Mucosa of rectum (tissue), 2 donors: ENCODE measurements around the gene TCP10L.
"Not testable (repeated sequence)": the region's sequence is repeated elsewhere in the genome, so short reads cannot be mapped to it uniquely, and the experiment has no call there.

Experiments used
- H3K27ac ChIP-seq, 2 donors: one replicate each; pipeline ENCODE4 v1.7.0; 2013; ENCODE audit warnings: inconsistent platforms in 2 of 2, low read depth in 2 of 2, low read length in 2 of 2
- H3K27me3 ChIP-seq, 2 donors: one replicate each; pipeline ENCODE4 v1.7.0; 2013; ENCODE audit warnings: low read length in 2 of 2; ENCODE audit not compliant: control insufficient read depth in 2 of 2, insufficient read depth in 2 of 2
- H3K36me3 ChIP-seq, 2 donors: one replicate each; pipeline ENCODE4 v1.7.0; 2013; ENCODE audit warnings: low read length in 2 of 2; ENCODE audit not compliant: control insufficient read depth in 2 of 2, insufficient read depth in 2 of 2
- H3K4me1 ChIP-seq, 2 donors: one replicate each; pipeline ENCODE4 v1.7.0; 2013; ENCODE audit warnings: low read length in 2 of 2, mild to moderate bottlenecking in 1 of 2; ENCODE audit not compliant: control insufficient read depth in 2 of 2, insufficient read depth in 2 of 2
- H3K4me3 ChIP-seq, 2 donors: one replicate each; pipeline ENCODE4 v1.7.0; 2013; ENCODE audit warnings: low read length in 2 of 2
- H3K9ac ChIP-seq, 2 donors: one replicate each; pipeline ENCODE4 v1.7.0; 2013; ENCODE audit warnings: low read length in 2 of 2, low read depth in 1 of 2, mild to moderate bottlenecking in 1 of 2
- H3K9me3 ChIP-seq, 2 donors: one replicate each; pipeline ENCODE4 v1.7.0; 2013; ENCODE audit warnings: low read length in 2 of 2; ENCODE audit not compliant: control insufficient read depth in 2 of 2
- donor health status: healthy.
- donor health status: Normal muscosa, but diverticular disease.

Gene TCP10L, protein sequence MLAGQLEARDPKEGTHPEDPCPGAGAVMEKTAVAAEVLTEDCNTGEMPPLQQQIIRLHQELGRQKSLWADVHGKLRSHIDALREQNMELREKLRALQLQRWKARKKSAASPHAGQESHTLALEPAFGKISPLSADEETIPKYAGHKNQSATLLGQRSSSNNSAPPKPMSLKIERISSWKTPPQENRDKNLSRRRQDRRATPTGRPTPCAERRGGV

DNA sequence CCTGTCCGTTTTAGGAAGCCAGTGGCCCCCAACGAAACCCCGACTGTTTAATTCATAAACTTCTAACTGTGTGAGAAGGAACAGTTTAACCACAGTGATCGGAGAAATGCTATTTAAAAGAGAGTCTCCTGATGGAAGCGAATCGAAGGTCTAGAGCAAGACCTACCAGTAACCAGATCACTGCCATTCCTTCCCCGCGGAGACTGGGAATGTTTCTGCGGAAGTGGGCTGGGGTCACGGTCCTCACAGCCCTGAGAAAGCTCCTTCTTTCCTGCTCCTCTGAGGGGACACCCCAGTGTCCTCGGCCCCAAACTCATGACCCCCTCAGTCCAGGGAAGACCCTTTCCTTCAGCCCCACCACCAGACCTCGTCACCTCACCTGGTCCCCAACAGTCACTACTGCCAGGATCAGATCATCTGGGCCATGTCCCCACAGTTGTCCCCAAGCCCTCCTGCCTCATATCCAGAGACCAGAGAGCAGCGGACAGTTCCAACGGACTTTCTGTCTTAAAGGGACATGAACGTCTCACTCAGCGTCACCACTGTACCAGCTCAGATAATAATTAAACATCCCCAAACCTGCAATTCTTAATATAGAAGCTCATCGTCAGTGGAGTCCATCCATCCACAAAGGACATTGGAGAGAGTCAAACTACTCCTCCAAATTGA is at the start of gene TCP10L:
Gene TCP10L, minus strand, starts transcription at position 482 of the 669 bp plus-strand sequence. CDS start 1,219 bp downstream, outside the sequence.
- H3K4me3 ChIP-seq: no peak within 1 kb of the TSS
- H3K4me1 ChIP-seq: no peaks in the 10 kb centered on the region
- no peaks in the 10 kb centered on the region for H3K9me3 ChIP-seq
- peak within 1 kb of the TSS in 1 of 2 donors; percentile 17 for H3K9ac ChIP-seq
- no peaks in the 10 kb centered on the region for H3K27me3 ChIP-seq
- no peaks in the 10 kb centered on the region for H3K36me3 ChIP-seq
- no peak within 1 kb of the TSS for H3K27ac ChIP-seq

DNA sequence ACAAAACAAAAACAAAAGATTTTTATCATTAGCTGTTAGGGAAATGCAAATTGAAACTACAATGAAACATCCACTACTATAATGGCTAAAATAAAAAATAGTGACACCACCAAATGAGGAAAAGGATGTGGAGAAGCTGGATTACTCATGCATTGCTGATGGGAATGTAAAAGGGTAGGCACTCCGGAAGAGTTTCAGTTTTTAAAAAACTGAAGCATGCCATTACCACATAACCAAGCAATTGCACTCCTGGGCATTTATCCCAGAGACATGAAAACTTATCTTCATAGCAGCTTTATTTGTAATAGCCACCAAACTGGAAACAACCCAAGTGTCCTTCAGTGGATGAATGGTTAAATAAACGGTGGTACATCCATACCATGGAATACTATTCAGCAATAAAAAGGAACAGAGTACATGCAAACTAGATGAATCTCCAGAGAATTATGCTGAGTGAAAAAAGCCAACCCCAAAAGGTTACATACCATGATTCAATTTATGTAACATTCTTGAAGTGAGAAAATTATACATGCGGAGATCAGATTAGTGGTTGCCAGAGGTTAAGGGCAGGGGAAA is 41.4 kb upstream of the TCP10L start:
- no peak overlapping the region for H3K4me3 ChIP-seq
- H3K4me1 ChIP-seq: no peaks in the 10 kb centered on the region
- no peak overlapping the region for H3K27ac ChIP-seq
- H3K9ac ChIP-seq: no peak overlapping the region
- H3K9me3 ChIP-seq: no peaks in the 10 kb centered on the region
- H3K27me3 ChIP-seq: peaks cover 0 to 3% of the 10 kb centered on the region in 2 donors
- peaks cover 16 to 20% of the 10 kb centered on the region in 2 donors for H3K36me3 ChIP-seq

DNA sequence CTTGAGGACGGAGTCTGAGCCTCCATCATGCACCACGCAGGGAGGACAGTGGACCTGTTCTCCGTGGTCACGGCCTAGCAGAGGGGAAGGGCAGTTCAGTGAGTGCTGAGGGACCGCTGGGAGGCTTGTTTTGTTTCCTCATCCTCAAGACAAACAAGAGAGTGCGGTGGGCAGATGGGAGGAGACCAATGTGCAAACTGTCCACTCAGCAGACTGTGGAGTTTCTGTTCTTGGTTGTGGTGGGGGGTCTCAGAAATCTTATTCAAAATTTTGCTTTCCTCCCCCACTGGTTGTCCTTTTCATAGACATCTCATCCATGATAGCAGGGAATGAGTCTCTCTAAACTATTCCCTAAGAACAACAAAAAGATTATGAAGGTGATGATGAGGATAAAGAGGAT is 32.9 kb upstream of the TCP10L start:
- H3K27me3 ChIP-seq, H3K4me3 ChIP-seq, H3K9me3 ChIP-seq, H3K27ac ChIP-seq, H3K36me3 ChIP-seq, H3K4me1 ChIP-seq, H3K9ac ChIP-seq: not testable (repeated sequence)

DNA sequence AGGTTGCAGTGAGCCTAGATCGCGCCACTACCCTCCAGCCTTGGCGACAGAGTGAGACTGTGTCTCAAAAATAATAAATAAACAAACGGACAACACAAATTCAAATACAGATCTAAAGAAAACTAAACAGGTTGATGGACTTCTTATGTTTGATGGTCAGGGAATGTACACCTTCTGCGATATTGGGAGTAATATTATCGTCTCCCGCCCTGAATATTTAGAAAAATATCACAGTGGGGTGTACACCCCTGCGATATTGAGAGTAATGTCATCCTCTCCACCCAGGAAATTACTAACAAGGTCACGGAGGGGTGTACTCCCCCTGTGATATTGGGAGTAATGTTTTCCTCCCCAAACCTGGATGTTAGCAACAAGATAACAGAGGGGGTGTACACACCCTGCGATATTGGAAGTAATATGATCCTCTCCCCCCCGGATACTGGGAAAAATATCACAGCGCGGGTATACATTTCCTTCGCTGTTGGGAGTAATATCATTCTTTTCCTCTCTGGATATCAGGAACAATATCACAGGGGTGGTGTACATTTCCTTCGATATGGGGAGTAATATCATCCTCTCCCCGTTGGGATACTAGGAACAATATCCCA is 28.2 kb upstream of the TCP10L start:
- no peaks in the 10 kb centered on the region for H3K9me3 ChIP-seq
- peaks cover 6% of the 10 kb centered on the region in 2 donors for H3K4me1 ChIP-seq
- peak overlapping the region; percentile 94 to 99 for H3K4me3 ChIP-seq
- peaks cover 5 to 12% of the 10 kb centered on the region in 2 donors for H3K36me3 ChIP-seq
- H3K9ac ChIP-seq: no peak overlapping the region
- no peaks in the 10 kb centered on the region for H3K27me3 ChIP-seq
- H3K27ac ChIP-seq: peak overlapping the region in 1 of 2 donors; percentile 94

DNA sequence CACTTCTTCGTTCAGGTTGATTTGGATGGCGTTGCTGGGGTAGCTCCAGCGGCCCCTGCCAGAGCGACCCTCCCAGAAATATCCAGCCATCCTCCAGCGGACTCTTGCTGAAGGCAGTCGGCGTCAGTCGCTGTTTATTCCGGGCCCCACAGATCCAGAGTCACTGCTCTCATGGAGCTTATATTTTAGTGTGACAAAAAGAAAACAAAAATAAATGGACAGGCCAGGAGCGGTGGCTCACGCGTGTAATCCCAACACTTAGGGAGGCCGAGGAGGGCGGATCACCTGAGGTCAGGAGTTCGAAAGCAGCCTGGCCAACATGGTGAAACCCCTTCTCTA is 27.6 kb upstream of the TCP10L start:
- Histone ChIP-seq H3K9me3 (no peaks in the 10 kb centered on the region), H3K4me3 (peak overlapping the region; percentile 94 to 99), H3K27ac (peak overlapping the region; percentile 88 to 94), H3K36me3 (peaks cover 5 to 14% of the 10 kb centered on the region in 2 donors), H3K4me1 (peaks cover 6% of the 10 kb centered on the region in 2 donors), H3K27me3 (no peaks in the 10 kb centered on the region), H3K9ac (peak overlapping the region; percentile 67 to 84)

DNA sequence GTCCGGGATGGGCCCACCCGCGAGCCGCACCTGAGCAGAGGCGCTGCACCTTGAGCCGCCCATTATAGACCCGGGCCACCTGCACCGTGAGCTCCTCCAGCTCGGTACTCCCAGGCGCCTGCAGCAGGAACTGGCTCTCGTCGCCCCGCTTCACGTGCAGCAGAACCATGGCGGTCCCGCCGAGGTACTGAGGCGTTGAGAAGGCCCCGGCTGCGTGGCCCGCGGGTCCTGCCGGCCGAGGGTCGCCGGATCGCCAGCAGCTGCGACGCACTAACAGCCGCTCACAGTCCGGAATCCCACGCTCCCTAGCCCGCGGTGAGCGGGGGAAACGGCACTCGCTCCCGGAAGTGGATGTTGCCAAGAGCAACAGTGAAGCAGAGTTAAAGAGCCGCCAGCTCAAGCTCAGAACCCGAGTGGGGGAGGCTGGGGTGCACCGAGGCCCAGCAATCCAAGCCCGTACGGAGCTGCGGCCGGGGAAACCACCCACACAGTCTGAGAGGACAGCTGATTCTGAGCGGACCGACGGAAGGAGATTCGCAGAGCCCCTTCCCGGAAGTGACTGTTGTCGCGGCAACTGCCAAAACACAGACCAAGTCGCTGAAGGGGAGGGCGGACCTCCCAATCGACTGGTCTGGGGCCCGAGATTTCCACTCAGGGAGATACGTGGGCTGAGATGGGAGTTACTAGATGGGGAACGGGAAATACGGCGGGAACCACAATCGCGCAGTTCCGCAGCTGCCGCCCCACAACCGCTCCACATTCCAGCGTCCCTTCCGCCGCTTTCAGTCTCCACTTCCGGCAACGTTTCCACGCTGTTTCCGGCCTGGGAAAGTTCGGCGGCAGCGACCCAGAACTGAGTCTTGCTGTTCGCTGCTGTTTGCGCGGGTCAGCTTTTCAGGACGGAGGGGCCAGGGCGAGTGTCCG is 27.0 kb upstream of the TCP10L start, which contains the start of gene CFAP298:
Gene CFAP298, minus strand, starts transcription at position 303 of the 924 bp plus-strand sequence. Its CDS starts 134 bp downstream, at position 169.
- H3K9me3 ChIP-seq: no peaks in the 10 kb centered on the region
- no peaks in the 10 kb centered on the region for H3K27me3 ChIP-seq
- H3K36me3 ChIP-seq: peaks cover 8 to 19% of the 10 kb centered on the region in 2 donors
- H3K27ac ChIP-seq: peak within 1 kb of the TSS; percentile 88 to 94
- H3K4me3 ChIP-seq: peak within 1 kb of the TSS; percentile 94 to 99
- peaks cover 6% of the 10 kb centered on the region in 2 donors for H3K4me1 ChIP-seq
- H3K9ac ChIP-seq: peak within 1 kb of the TSS; percentile 67 to 84

DNA sequence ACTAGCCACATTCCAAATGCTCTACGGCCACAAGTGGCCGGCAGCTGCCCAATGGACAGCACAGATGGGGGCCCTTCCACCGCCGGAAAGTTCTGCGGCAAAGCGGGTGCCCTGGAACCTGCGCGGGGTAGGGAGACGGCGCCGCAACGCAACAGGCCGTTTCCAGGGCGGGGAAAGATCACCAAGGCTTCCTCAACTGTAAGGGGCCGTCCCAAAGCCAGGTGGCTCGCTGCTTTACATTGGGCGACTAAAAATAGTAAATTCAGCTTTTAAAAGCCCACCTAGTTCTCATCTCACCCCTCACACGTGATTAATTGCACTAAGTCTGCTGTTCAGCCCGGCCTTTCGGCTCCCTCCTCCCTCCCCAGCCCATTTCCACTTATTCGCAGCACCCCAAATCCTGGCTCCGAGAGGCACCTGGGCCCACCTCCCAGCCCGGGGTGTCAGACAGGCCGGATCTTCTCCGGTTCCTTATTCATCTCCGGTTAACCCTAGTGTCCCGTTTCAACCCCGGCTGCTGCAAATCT is 26.2 kb upstream of the TCP10L start:
- H3K27ac ChIP-seq: peak overlapping the region; percentile 88 to 94
- H3K9ac ChIP-seq: peak overlapping the region; percentile 67 to 84
- H3K4me3 ChIP-seq: peak overlapping the region; percentile 94 to 99
- H3K36me3 ChIP-seq: peaks cover 12 to 20% of the 10 kb centered on the region in 2 donors
- H3K9me3 ChIP-seq: no peaks in the 10 kb centered on the region
- peaks cover 6% of the 10 kb centered on the region in 2 donors for H3K4me1 ChIP-seq
- H3K27me3 ChIP-seq: no peaks in the 10 kb centered on the region

DNA sequence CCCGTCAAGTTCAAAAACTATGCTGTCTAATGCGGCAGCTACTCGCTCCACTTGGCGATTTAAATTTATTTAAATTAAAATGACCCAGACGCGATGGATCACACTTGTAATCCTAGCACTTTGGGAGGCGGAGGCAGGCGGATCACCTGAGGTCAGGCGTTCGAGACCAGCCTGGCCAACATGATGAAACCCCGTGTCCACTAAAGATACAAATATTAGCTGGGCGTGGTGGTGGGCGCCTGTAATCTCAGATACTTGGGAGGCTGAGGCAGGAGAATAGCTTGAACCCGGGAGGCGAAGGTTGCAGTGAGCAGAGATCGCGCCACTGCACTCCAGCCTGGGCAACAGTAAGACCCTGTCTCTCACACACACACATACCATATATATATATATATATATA is 25.6 kb upstream of the TCP10L start:
- peaks cover 16 to 25% of the 10 kb centered on the region in 2 donors for H3K36me3 ChIP-seq
- H3K9ac ChIP-seq, H3K4me1 ChIP-seq, H3K27ac ChIP-seq, H3K9me3 ChIP-seq, H3K27me3 ChIP-seq: not testable (repeated sequence)
- H3K4me3 ChIP-seq: peak overlapping the region in 1 of 2 donors; percentile 26

DNA sequence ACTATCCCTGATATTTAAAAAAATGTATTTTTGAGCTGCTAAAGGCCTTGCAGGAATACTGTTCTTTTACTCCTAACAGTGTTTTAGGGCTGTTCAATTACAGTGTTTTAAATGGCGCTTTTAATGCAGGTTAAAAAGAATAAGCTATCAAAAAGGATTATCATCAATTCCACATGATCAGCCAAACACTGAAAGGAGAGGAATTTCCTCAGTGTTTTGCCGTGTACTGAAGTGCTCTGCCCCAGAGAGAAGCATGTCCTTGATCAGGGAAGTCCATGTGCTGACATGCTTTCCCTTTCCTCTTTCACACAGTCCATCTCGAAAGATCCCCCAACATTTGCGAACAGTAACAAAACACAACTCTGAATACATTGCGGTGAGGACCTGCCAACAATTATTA is 23.5 kb upstream of the TCP10L start:
- Histone ChIP-seq H3K9ac (no peak overlapping the region), H3K4me3 (no peak overlapping the region), H3K4me1 (peaks cover 6% of the 10 kb centered on the region in 2 donors), H3K9me3 (no peaks in the 10 kb centered on the region), H3K27me3 (no peaks in the 10 kb centered on the region), H3K36me3 (peaks cover 37 to 45% of the 10 kb centered on the region in 2 donors), H3K27ac (no peak overlapping the region)
